Thyroid gland (tissue), 4 donors: ENCODE measurements around the gene KCNIP1.

Experiments used
- CTCF ChIP-seq, 6 experiments: fragments of 200-600 bp in 3 of 6; fragments of 450-650 bp in 3 of 6; sonication (generic) in 3 of 6; IDR thresholded peaks; one replicate each; pipeline ENCODE4 v1.5.1; 2016 to 2019; ENCODE audit warnings: antibody characterized with exemption in 6 of 6, mild to moderate bottlenecking in 2 of 6, inconsistent platforms in 1 of 6, moderate library complexity in 1 of 6
- POLR2A ChIP-seq, 2 donors: fragments of 450-650 bp; IDR thresholded peaks; one replicate each; pipeline ENCODE4 v1.6.1; 2017; ENCODE audit warnings: antibody characterized with exemption in 2 of 2, mild to moderate bottlenecking in 2 of 2, moderate library complexity in 1 of 2

- TF ChIP-seq CTCF (IDR thresholded peaks at IDR 0.05) (no peak), POLR2A (IDR thresholded peaks at IDR 0.05) (no peak)
Measured at GRCh38 chr5:170519549-170519948, 15.7 kb downstream of the KCNIP1 start.
